Neuronal stem cell (in vitro differentiated cells): ENCODE data around the gene SMIM43.

Experiments used
- DNase-seq: peaks from one replicate; pipeline ENCODE4 v3.0.0-alpha.2; 2013; ENCODE audit warnings: low spot score
- H2AFZ ChIP-seq: one replicate; pipeline ENCODE4 v1.6.1; 2013; ENCODE audit warnings: mild to moderate bottlenecking, low read length, inconsistent platforms
- H2AK5ac ChIP-seq: 2 replicates; pipeline ENCODE4 v1.6.1; 2013; ENCODE audit warnings: low read depth, mild to moderate bottlenecking, inconsistent platforms, low read length, moderate library complexity, mixed read lengths
- H2BK120ac ChIP-seq: 2 replicates; pipeline ENCODE4 v1.6.1; 2013; ENCODE audit warnings: low read depth, mild to moderate bottlenecking, inconsistent platforms, low read length, moderate library complexity, mixed read lengths
- H2BK12ac ChIP-seq: one replicate; pipeline ENCODE4 v1.6.1; 2013; ENCODE audit warnings: low read length, inconsistent platforms
- H2BK15ac ChIP-seq: 2 replicates; pipeline ENCODE4 v1.6.1; 2013; ENCODE audit warnings: mild to moderate bottlenecking, low read length, inconsistent platforms, mixed read lengths
- H2BK5ac ChIP-seq: one replicate; pipeline ENCODE4 v1.6.1; 2013; ENCODE audit warnings: inconsistent platforms, mild to moderate bottlenecking, low read length, moderate library complexity
- H3K14ac ChIP-seq: one replicate; pipeline ENCODE4 v1.6.1; 2013; ENCODE audit warnings: low read length, inconsistent platforms
- H3K18ac ChIP-seq: 2 replicates; pipeline ENCODE4 v1.6.1; 2013; ENCODE audit warnings: low read length, inconsistent platforms
- H3K23ac ChIP-seq: 2 replicates; pipeline ENCODE4 v1.6.1; 2013; ENCODE audit warnings: low read depth, mild to moderate bottlenecking, mixed read lengths, low read length, inconsistent platforms; ENCODE audit not compliant: poor library complexity
- H3K27ac ChIP-seq: replicated peaks from 3 replicates; pipeline ENCODE4 v1.5.1; 2013; ENCODE audit warnings: low read length, inconsistent platforms
- H3K27me3 ChIP-seq, 3 experiments: 2 replicates each; pipeline ENCODE4 v1.6.1; 2013; ENCODE audit warnings: low read length in 3 of 3, mild to moderate bottlenecking in 2 of 3, inconsistent platforms in 1 of 3, low read depth in 1 of 3, mixed read lengths in 1 of 3, moderate library complexity in 1 of 3; ENCODE audit not compliant: control insufficient read depth in 3 of 3, insufficient read depth in 3 of 3
- H3K36me3 ChIP-seq, 2 donors: replicated peaks in 1 of 2; 2 replicates each; pipeline ENCODE4 v1.6.1; 2013; ENCODE audit warnings: low read length in 2 of 2; ENCODE audit not compliant: control insufficient read depth in 2 of 2, insufficient read depth in 2 of 2
- H3K4ac ChIP-seq: 2 replicates; pipeline ENCODE4 v1.6.1; 2013; ENCODE audit warnings: inconsistent platforms, mild to moderate bottlenecking, low read length, moderate library complexity
- H3K4me1 ChIP-seq, 2 donors: 1 replicate in 1 of 2; 2 replicates in 1 of 2; pipeline ENCODE4 v1.6.1; 2013; ENCODE audit warnings: low read length in 2 of 2, low read depth in 1 of 2; ENCODE audit not compliant: control insufficient read depth in 2 of 2, insufficient read depth in 1 of 2
- H3K4me2 ChIP-seq: one replicate; pipeline ENCODE4 v1.6.1; 2013; ENCODE audit warnings: mild to moderate bottlenecking, low read length, inconsistent platforms; ENCODE audit not compliant: insufficient read depth, poor library complexity, severe bottlenecking
- H3K4me3 ChIP-seq, 2 donors: 2 replicates each; pipeline ENCODE4 v1.5.1; 2013; ENCODE audit warnings: low read length in 2 of 2, mild to moderate bottlenecking in 2 of 2, inconsistent platforms in 1 of 2, moderate library complexity in 1 of 2
- H3K79me1 ChIP-seq: one replicate; pipeline ENCODE4 v1.6.1; 2013; ENCODE audit warnings: low read depth, mild to moderate bottlenecking, inconsistent platforms, low read length, moderate library complexity
- H3K9ac ChIP-seq: one replicate; pipeline ENCODE4 v1.6.1; 2013; ENCODE audit warnings: mild to moderate bottlenecking, low read depth, low read length, inconsistent platforms; ENCODE audit not compliant: poor library complexity
- H3K9me3 ChIP-seq, 2 donors: replicated peaks in 1 of 2; 2 replicates each; pipeline versions ENCODE3 to v1.6.1; 2013; ENCODE audit warnings: low read length in 2 of 2, mild to moderate bottlenecking in 2 of 2, inconsistent platforms in 1 of 2, low read depth in 1 of 2, mixed read lengths in 1 of 2, moderate library complexity in 1 of 2; ENCODE audit not compliant: control insufficient read depth in 2 of 2, insufficient read depth in 1 of 2
- H4K8ac ChIP-seq: one replicate; pipeline ENCODE4 v1.6.1; 2013; ENCODE audit warnings: low read depth, mild to moderate bottlenecking, inconsistent platforms, low read length, moderate library complexity
- H4K91ac ChIP-seq: one replicate; pipeline ENCODE4 v1.6.1; 2013; ENCODE audit warnings: low read length, low read depth, mild to moderate bottlenecking, inconsistent platforms; ENCODE audit not compliant: poor library complexity
- WGBS, 2 donors: extraction: QIAGEN DNeasy Blood & Tissue Kit; methylation state at CpG; one replicate each; pipeline ENCODE4 v1.1.7; 2013; ENCODE audit warnings: missing lambda C conversion rate in 2 of 2, mixed read lengths in 1 of 2; ENCODE audit not compliant: insufficient read length in 2 of 2, insufficient replicate concordance in 1 of 2; ENCODE audit errors: extremely low coverage in 2 of 2; 5-methylcytosine and 5-hydroxymethylcytosine counted together

Gene SMIM43

DNA sequence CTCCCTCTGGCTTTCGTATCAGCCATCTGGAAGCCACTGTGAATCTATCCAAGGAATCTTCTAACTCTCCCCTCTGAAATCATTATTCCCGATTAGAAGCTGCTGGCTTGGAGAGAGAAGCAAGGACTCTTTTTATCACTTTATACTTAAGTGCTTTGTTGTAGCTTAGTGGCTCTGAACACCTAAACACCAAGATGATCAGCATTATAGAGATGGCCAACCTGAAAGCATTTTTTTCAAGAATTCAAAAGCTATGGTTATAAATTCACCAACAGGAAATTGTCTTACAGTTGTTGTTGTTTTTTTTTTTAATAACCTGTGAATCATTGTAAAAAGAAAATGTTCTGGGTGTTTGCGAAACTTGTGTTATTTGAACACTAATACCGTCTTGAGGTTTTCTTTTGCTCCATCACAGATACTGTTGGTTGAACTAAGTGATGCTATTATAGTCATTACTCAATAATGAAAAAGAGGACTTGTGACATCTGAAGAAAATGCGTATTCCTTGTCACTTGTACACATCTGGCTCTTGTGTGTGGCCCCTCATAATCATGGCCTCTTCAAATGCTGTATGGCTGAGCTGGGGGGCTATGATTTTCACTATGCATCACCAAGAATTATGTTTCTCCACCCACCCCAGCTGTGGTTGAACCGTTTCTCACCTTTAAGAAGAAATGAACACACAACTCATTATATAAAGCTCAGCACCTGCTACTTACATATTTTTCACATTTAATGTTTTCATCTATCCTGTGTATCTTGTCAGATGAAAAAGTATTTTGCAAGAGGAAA lies 11.8 kb upstream of the SMIM43 start:
- no CpG with 5 or more reads among the region's 6 CpGs for WGBS, 2 donors
- H2BK12ac ChIP-seq = no peak overlapping the region
- no peak overlapping the region for H3K18ac ChIP-seq
- H4K91ac ChIP-seq = no peak overlapping the region
- no peak overlapping the region for H3K4me3 ChIP-seq
- H3K4ac ChIP-seq = no peak overlapping the region
- H2BK120ac ChIP-seq = no peak overlapping the region
- H3K36me3 ChIP-seq = no peaks in the 10 kb centered on the region
- no peaks in the 10 kb centered on the region for H3K79me1 ChIP-seq
- H3K9me3 ChIP-seq = no peaks in the 10 kb centered on the region
- H3K23ac ChIP-seq = no peak overlapping the region
- no peak overlapping the region for H3K27ac ChIP-seq
- no peak overlapping the region for H4K8ac ChIP-seq
- H2BK15ac ChIP-seq = no peak overlapping the region
- peaks cover 0 to 29% (median 0%) of the 10 kb centered on the region in 3 experiments for H3K27me3 ChIP-seq
- no peak overlapping the region for H3K4me2 ChIP-seq
- no peak overlapping the region for H3K14ac ChIP-seq
- H3K9ac ChIP-seq = no peak overlapping the region
- no peak for DNase-seq
- H3K4me1 ChIP-seq = peaks cover 0 to 7% of the 10 kb centered on the region in 2 donors
- H2AFZ ChIP-seq = no peak overlapping the region
- H2AK5ac ChIP-seq = no peak overlapping the region
- no peak overlapping the region for H2BK5ac ChIP-seq

DNA sequence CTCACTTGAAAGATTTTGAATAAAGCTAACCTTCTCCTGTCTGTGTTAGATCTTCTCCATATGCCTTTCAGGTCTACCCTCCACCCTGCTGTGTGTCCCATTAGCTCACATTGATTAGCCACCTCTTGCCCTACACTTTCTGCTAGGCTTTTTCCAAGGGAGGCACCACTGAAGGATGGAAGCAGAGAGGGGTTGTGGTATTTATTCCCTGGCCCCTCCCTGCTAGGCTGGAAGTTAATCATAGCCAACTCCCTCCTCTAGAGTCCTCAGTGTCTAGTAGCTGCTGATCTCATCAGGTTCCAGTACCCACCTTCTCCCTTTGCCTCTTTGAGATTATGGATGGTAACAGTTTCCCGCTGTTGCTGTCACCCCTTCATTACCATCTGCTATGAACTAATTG lies 8.9 kb upstream of the SMIM43 start:
- Histone ChIP-seq H3K36me3 (no peaks in the 10 kb centered on the region), H4K8ac (no peak overlapping the region), H2BK12ac (no peak overlapping the region), H3K4me2 (no peak overlapping the region), H3K27ac (no peak overlapping the region), H4K91ac (no peak overlapping the region), H2AK5ac (no peak overlapping the region), H2BK15ac (no peak overlapping the region), H3K18ac (no peak overlapping the region), H2AFZ (no peak overlapping the region), H3K27me3 (peaks cover 0 to 53% (median 0%) of the 10 kb centered on the region in 3 experiments), H3K4me3 (no peak overlapping the region), H3K79me1 (no peaks in the 10 kb centered on the region), H2BK5ac (no peak overlapping the region), H3K4ac (no peak overlapping the region), H3K23ac (no peak overlapping the region), H3K9ac (no peak overlapping the region), H3K9me3 (no peaks in the 10 kb centered on the region), H3K14ac (no peak overlapping the region), H3K4me1 (peaks cover 0 to 7% of the 10 kb centered on the region in 2 donors), H2BK120ac (no peak overlapping the region)
- WGBS, 2 donors = no CpG with 5 or more reads among the region's 1 CpG
- no peak for DNase-seq

DNA sequence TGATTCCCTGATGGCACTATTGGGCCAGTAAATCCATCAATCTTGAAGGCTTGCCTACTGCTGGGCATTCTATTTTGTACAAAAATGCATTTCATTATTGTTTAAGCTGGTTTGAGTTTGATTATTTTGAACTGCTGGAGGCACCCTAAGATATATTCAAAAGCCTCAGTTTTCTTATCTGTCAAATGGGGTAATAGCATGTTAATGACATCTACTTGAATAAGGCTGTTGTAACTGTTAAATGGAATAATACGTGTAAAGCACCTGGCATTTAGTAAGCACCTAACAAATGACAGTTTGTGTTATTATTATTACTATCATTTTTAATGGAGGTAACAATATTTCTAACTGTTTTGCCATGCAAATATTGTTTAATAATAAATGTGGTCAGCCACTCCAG lies 6.9 kb upstream of the SMIM43 start:
- H3K18ac ChIP-seq = no peak overlapping the region
- H3K14ac ChIP-seq = no peak overlapping the region
- H4K8ac ChIP-seq = no peak overlapping the region
- no peak overlapping the region for H4K91ac ChIP-seq
- no peak overlapping the region for H3K27ac ChIP-seq
- no peak overlapping the region for H2AFZ ChIP-seq
- H3K27me3 ChIP-seq = peaks cover 0 to 61% (median 3%) of the 10 kb centered on the region in 3 experiments
- no peaks in the 10 kb centered on the region for H3K9me3 ChIP-seq
- no peaks in the 10 kb centered on the region for H3K79me1 ChIP-seq
- H2BK12ac ChIP-seq = no peak overlapping the region
- H3K4me1 ChIP-seq = peaks cover 0 to 5% of the 10 kb centered on the region in 2 donors
- no peak overlapping the region for H2BK5ac ChIP-seq
- H3K23ac ChIP-seq = no peak overlapping the region
- H3K4me2 ChIP-seq = no peak overlapping the region
- no CpG with 5 or more reads among the region's 1 CpG for WGBS, 2 donors
- no peak overlapping the region for H2BK15ac ChIP-seq
- H3K4ac ChIP-seq = no peak overlapping the region
- H3K4me3 ChIP-seq = no peak overlapping the region
- no peak overlapping the region for H3K9ac ChIP-seq
- no peaks in the 10 kb centered on the region for H3K36me3 ChIP-seq
- no peak overlapping the region for H2BK120ac ChIP-seq
- H2AK5ac ChIP-seq = no peak overlapping the region
- no peak for DNase-seq

DNA sequence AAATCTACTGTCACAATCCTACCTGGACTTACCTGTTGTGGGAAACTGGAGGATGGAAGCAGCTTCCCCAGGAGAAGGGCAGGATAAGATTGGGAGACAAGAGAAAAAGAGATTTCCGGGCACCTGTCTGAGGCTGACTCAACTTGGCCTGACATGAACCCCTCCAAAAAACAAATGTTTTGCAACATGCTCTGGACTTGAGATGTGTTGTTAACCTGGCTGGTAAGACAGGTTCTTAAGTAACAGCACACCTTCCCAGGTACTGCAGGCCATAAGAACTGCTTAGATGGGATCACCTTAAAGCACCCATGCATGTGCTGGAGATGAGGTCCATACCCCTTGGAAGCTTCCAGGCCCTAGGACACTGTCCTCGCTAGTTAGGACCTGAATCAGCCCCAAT lies 4.4 kb upstream of the SMIM43 start:
- Histone ChIP-seq H2AFZ (no peak overlapping the region), H2BK5ac (no peak overlapping the region), H2BK120ac (no peak overlapping the region), H3K23ac (no peak overlapping the region), H3K4me2 (no peak overlapping the region), H3K4me1 (peaks cover 0 to 8% of the 10 kb centered on the region in 2 donors), H3K9ac (no peak overlapping the region), H3K79me1 (no peaks in the 10 kb centered on the region), H3K27me3 (peaks cover 10 to 73% (median 22%) of the 10 kb centered on the region in 3 experiments), H2AK5ac (no peak overlapping the region), H3K18ac (no peak overlapping the region), H3K4ac (no peak overlapping the region), H2BK15ac (no peak overlapping the region), H3K14ac (no peak overlapping the region), H3K27ac (no peak overlapping the region), H4K8ac (no peak overlapping the region), H2BK12ac (no peak overlapping the region), H4K91ac (no peak overlapping the region), H3K36me3 (no peaks in the 10 kb centered on the region), H3K9me3 (peaks cover 0 to 5% of the 10 kb centered on the region in 2 donors), H3K4me3 (no peak overlapping the region)
- DNase-seq = no peak
- no CpG with 5 or more reads among the region's 2 CpGs for WGBS, 2 donors
